GM12801 (cell line): ENCODE data around the gene OTX2.

ENCODE experiments used
- CTCF ChIP-seq: IDR thresholded peaks from one replicate; pipeline ENCODE4 v1.5.1; 2011; ENCODE audit warnings: control low read depth; ENCODE audit not compliant: insufficient read length; ENCODE audit errors: extremely low read depth

The OTX2 gene

GRCh38 chr14:56811593-56812363 lies 1.5 kb upstream of the OTX2 start:
- no peak for TF ChIP-seq CTCF

GRCh38 chr14:56810836-56811592 lies 735 bp upstream of the OTX2 start:
- no peak for TF ChIP-seq CTCF

- TF ChIP-seq CTCF = no peak
Observed at GRCh38 chr14:56809270-56810146, 771 bp downstream of the OTX2 start.

GRCh38 chr14:56808383-56809269 lies 1.7 kb downstream of the OTX2 start:
- no peak for TF ChIP-seq CTCF

GRCh38 chr14:56808110-56808382 lies 2.2 kb downstream of the OTX2 start:
- TF ChIP-seq CTCF = no peak

GRCh38 chr14:56807386-56808109 lies 2.7 kb downstream of the OTX2 start:
- no peak for TF ChIP-seq CTCF
